Mesenteric fat pad (tissue), 1 donor: Measurements from ENCODE around the gene ERLEC1. TPM values are rescaled to one million over a fixed set of nuclear protein-coding genes. Genes with fewer than 3 reads are reported as not detected.

Source experiments
- microRNA-seq: library from miRNA; unstranded; fragments of <30 nt; microRNA quantifications from one replicate; pipeline ENCODE4 v1.2.0, GENCODE V29; 2020; ENCODE audit warnings: borderline number of aligned reads
- total RNA-seq: library from RNA; stranded (reverse); fragmentation: NEBNext Ultra II Directional; extraction: Animal tissue kit (Norgen Biotek cat#: 25700); gene quantifications from one replicate; pipeline ENCODE4 v1.2.1, GENCODE V29; 2021
- donor health status: DM: yes; HTN: yes; CAD: no.

Gene ERLEC1
- total RNA-seq, 1 donor from 2014 or later, result 34.2 TPM

Small RNA genes lying within 50 kb of the gene (microRNA-seq; reads per million reads assigned to microRNA genes)
- gene MIR3682, result not detected

Other genes with a start within 250 kb of the ERLEC1 start
- gene CHAC2, start 19.2 kb upstream of the ERLEC1 start, total RNA-seq, result 7.1 TPM
- 7.5 TPM for gene ASB3, start 91 bp upstream of the ERLEC1 start, total RNA-seq
- 2.5 TPM for gene GPR75, start 72.9 kb downstream of the ERLEC1 start, total RNA-seq
- 57.2 TPM for gene PSME4, start 183.9 kb downstream of the ERLEC1 start, total RNA-seq